MM.1S (cell line): Measurements from ENCODE around the gene STON2.

Source experiments
- DNase-seq: peaks from one replicate; pipeline ENCODE4 v3.0.0-alpha.2; 2015
- H2AFZ ChIP-seq: fragments of 300-600 bp; sonication (generic); 2 replicates; pipeline ENCODE4 v1.6.0; 2016; ENCODE audit warnings: antibody characterized with exemption, low read length
- H3F3A ChIP-seq: fragments of 300-600 bp; sonication (generic); 2 replicates; pipeline ENCODE4 v1.6.1; 2016; ENCODE audit warnings: mild to moderate bottlenecking, antibody characterized with exemption, low read length, moderate library complexity, mixed read lengths; ENCODE audit not compliant: insufficient read depth
- H3K27ac ChIP-seq: fragments of 300-600 bp; sonication (generic); 2 replicates; pipeline ENCODE4 v1.5.1; 2016; ENCODE audit warnings: mild to moderate bottlenecking, low read length
- H3K27me3 ChIP-seq: fragments of 300-600 bp; sonication (generic); replicated peaks from 2 replicates; pipeline ENCODE4 v1.6.0; 2016; ENCODE audit warnings: low read length; ENCODE audit not compliant: insufficient read depth
- H3K36me3 ChIP-seq: fragments of 300-600 bp; sonication (generic); replicated peaks from 2 replicates; pipeline ENCODE4 v1.6.1; 2016; ENCODE audit warnings: mild to moderate bottlenecking, low read length, mixed read lengths; ENCODE audit not compliant: insufficient read depth
- H3K4me1 ChIP-seq: fragments of 300-600 bp; sonication (generic); 2 replicates; pipeline ENCODE4 v1.6.1; 2016; ENCODE audit warnings: low read length, mixed read lengths
- H3K4me2 ChIP-seq: fragments of 300-600 bp; sonication (generic); 2 replicates; pipeline ENCODE4 v1.6.0; 2016; ENCODE audit warnings: low read depth, low read length
- H3K4me3 ChIP-seq: fragments of 300-600 bp; sonication (generic); 2 replicates; pipeline ENCODE4 v1.5.1; 2016; ENCODE audit warnings: low read length, mixed read lengths
- H3K79me2 ChIP-seq: fragments of 300-600 bp; sonication (generic); 2 replicates; pipeline ENCODE4 v1.6.1; 2016; ENCODE audit warnings: mixed run types, low read length, mixed read lengths
- H3K9ac ChIP-seq: fragments of 300-600 bp; sonication (generic); 2 replicates; pipeline ENCODE4 v1.6.1; 2016; ENCODE audit warnings: low read length, mixed read lengths
- H3K9me2 ChIP-seq: fragments of 300-600 bp; sonication (generic); replicated peaks from 2 replicates; pipeline ENCODE4 v1.6.1; 2016; ENCODE audit warnings: mild to moderate bottlenecking, low read length, mixed read lengths; ENCODE audit not compliant: insufficient read depth
- H3K9me3 ChIP-seq: fragments of 300-600 bp; sonication (generic); replicated peaks from 2 replicates; pipeline ENCODE4 v1.6.1; 2016; ENCODE audit warnings: mild to moderate bottlenecking, low read length, mixed read lengths; ENCODE audit not compliant: insufficient read depth
- H4K20me1 ChIP-seq: fragments of 300-600 bp; sonication (generic); 2 replicates; pipeline ENCODE4 v1.6.1; 2016; ENCODE audit warnings: mild to moderate bottlenecking, low read length, moderate library complexity, mixed read lengths; ENCODE audit not compliant: insufficient read depth
- EZH2 ChIP-seq: fragments of 300-600 bp; sonication (generic); optimal IDR thresholded peaks from 2 replicates; pipeline ENCODE3; 2017; ENCODE audit warnings: low read depth, mild to moderate bottlenecking, antibody characterized with exemption, low read length, mixed read lengths
- EZH2phosphoT487 ChIP-seq: fragments of 300-600 bp; sonication (generic); IDR thresholded peaks from 2 replicates; pipeline ENCODE4 v1.6.1; 2018; ENCODE audit warnings: antibody characterized with exemption, low read length
- TF ChIP-seq, protein P1 (sequence below): fragments of 300-600 bp; sonication (generic); IDR thresholded peaks from 2 replicates; pipeline ENCODE4 v1.5.1; 2016; ENCODE audit warnings: antibody characterized with exemption, low read length, mixed read lengths

The STON2 gene

DNA sequence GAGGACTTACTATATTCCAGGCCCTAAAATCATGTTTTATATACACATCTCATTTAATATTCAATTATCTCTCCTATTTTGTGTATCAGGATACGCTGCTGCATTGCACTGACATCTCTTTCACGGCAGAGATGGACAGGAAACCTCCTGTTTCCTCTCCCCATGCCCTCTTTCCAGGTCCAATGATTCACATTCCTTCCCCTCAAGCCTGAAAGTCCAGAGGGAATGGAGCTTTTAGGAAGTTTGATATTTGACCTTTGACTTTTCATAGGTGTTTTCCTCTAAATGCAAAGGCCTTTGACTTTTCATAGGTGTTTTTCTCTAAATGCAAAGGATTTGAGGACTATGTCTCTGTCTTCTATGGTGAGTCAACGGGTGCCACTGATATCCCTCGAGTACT, 89.5 kb downstream of the STON2 start:
- no peaks in the 10 kb centered on the region for H3K9me2 ChIP-seq
- no peak overlapping the region for H3K9ac ChIP-seq
- no peak overlapping the region for H3K4me2 ChIP-seq
- H3F3A ChIP-seq, result no peaks in the 10 kb centered on the region
- no peak for DNase-seq
- H3K27me3 ChIP-seq, result no peaks in the 10 kb centered on the region
- H3K36me3 ChIP-seq, result no peaks in the 10 kb centered on the region
- peaks cover 18% of the 10 kb centered on the region for H3K4me1 ChIP-seq
- no peak overlapping the region for H3K4me3 ChIP-seq
- no peaks in the 10 kb centered on the region for H3K79me2 ChIP-seq
- no peak overlapping the region for H3K27ac ChIP-seq
- no peaks in the 10 kb centered on the region for H4K20me1 ChIP-seq
- TF ChIP-seq EZH2 (no peak), EZH2phosphoT487 (no peak)
- TF ChIP-seq, protein P1, sequence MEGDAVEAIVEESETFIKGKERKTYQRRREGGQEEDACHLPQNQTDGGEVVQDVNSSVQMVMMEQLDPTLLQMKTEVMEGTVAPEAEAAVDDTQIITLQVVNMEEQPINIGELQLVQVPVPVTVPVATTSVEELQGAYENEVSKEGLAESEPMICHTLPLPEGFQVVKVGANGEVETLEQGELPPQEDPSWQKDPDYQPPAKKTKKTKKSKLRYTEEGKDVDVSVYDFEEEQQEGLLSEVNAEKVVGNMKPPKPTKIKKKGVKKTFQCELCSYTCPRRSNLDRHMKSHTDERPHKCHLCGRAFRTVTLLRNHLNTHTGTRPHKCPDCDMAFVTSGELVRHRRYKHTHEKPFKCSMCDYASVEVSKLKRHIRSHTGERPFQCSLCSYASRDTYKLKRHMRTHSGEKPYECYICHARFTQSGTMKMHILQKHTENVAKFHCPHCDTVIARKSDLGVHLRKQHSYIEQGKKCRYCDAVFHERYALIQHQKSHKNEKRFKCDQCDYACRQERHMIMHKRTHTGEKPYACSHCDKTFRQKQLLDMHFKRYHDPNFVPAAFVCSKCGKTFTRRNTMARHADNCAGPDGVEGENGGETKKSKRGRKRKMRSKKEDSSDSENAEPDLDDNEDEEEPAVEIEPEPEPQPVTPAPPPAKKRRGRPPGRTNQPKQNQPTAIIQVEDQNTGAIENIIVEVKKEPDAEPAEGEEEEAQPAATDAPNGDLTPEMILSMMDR, result no peak
- H2AFZ ChIP-seq, result no peak overlapping the region
- no peaks in the 10 kb centered on the region for H3K9me3 ChIP-seq

DNA sequence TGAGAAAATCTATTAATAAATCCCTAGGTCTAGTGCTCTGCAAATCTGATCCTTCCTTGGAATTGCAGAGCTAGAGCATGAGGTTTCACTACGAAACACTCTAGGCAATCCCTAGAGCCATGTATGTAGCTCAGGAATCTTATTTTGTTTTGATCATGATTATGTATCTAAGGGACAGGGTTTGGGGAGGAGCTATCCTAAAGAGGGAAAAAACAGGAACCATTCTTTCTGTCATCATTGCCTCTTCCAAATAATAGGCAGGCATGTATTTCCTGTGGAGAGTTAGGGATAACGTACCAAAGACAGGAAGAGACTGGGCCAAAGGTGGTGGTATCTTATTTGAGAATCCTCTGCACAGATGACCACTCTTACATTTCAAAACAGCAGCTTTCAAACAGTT, 90.6 kb downstream of the STON2 start:
- Histone ChIP-seq H4K20me1 (no peaks in the 10 kb centered on the region), H3K4me1 (peaks cover 23% of the 10 kb centered on the region), H3K27ac (no peak overlapping the region)

DNA sequence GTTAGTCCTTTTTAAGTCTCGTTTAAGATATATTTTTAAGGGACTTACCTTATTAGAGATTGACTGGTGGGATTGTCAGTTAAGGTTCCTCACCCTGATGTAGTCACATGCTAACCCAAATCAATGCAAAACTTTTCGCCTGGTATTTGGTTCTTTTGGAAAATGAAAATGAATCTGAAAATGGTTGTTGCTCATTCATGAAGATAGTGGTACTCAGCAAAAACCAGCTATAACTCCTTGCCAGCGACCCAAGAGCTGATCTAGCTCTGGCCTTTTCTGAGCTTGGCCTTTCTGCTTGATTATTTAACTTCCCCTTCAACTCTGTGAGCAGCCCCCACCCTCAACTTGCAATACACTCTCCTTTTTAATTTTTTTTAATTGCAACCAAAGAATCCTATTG, 94.4 kb downstream of the STON2 start:
- no peak overlapping the region for H3K9ac ChIP-seq

More for the DNA sequence above, 90.6 kb downstream of the STON2 start:
- Histone ChIP-seq H3K27me3 (no peaks in the 10 kb centered on the region), H2AFZ (no peak overlapping the region), H3K9me3 (no peaks in the 10 kb centered on the region), H3K9ac (no peak overlapping the region), H3K36me3 (no peaks in the 10 kb centered on the region), H3K79me2 (0 out of 2 replicates have a peak, but pooled peaks cover 4% of the 10 kb centered on the region), H3K4me3 (no peak overlapping the region), H3F3A (no peaks in the 10 kb centered on the region), H3K4me2 (no peak overlapping the region), H3K9me2 (no peaks in the 10 kb centered on the region)
- DNase-seq, result no peak
- TF ChIP-seq EZH2phosphoT487 (no peak), EZH2 (no peak)
- TF ChIP-seq, protein P1, result no peak

More for the DNA sequence above, 94.4 kb downstream of the STON2 start:
- Histone ChIP-seq H3K27me3 (no peaks in the 10 kb centered on the region), H3F3A (0 out of 2 replicates have a peak, but pooled peaks cover 4% of the 10 kb centered on the region), H3K36me3 (no peaks in the 10 kb centered on the region), H4K20me1 (no peaks in the 10 kb centered on the region), H3K4me3 (no peak overlapping the region), H3K79me2 (peaks cover 7% of the 10 kb centered on the region; the same call in 1 of the 2 replicates), H2AFZ (no peak overlapping the region), H3K9me2 (no peaks in the 10 kb centered on the region), H3K4me1 (peaks cover 30% of the 10 kb centered on the region), H3K27ac (peak overlapping the region; percentile 32; the same call in 1 of the 2 replicates), H3K9me3 (no peaks in the 10 kb centered on the region), H3K4me2 (peak overlapping the region; percentile 18; the same call in 1 of the 2 replicates)
- TF ChIP-seq EZH2phosphoT487, result no peak
- TF ChIP-seq EZH2, result no peak
- TF ChIP-seq, protein P1, result no peak
- peak; percentile 56 for DNase-seq
